NOMO-1 (cell line): ENCODE data around the gene PARL.
"Not testable (repeated sequence)": the region's sequence is repeated elsewhere in the genome, so short reads cannot be mapped to it uniquely, and the experiment has no call there.

Experiments
- DNase-seq, 2 experiments: peaks; one replicate each; lab custom pipeline; 2025; ENCODE audit not compliant: unreplicated experiment in 2 of 2; lab: John Stamatoyannopoulos, UW

Gene PARL

GRCh38 chr3:183796372-183796771 lies 88.3 kb downstream of the PARL start:
- DNase-seq: no peak

DNA sequence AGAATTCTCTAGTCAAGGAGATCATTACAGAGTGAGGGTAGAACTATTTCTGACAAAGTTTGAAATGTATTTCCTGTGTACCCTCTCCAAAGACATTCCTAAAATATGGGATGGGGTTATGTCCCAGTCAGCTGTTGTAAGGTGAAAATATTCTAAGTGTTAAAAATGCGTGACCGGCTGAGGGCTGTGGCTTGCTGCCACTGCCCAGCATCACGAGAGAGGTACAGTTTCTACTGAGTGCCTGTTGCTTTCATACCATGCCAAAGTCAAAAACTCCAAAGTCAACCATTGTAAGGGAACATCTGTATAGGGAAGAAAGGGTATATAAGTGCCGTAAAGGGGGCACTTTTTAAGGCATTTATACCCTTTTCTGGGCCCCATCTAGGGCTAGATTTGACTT lies 90.2 kb downstream of the PARL start:
- DNase-seq: no peak

GRCh38 chr3:183792976-183793375 lies 91.7 kb downstream of the PARL start:
- no peak for DNase-seq

DNA sequence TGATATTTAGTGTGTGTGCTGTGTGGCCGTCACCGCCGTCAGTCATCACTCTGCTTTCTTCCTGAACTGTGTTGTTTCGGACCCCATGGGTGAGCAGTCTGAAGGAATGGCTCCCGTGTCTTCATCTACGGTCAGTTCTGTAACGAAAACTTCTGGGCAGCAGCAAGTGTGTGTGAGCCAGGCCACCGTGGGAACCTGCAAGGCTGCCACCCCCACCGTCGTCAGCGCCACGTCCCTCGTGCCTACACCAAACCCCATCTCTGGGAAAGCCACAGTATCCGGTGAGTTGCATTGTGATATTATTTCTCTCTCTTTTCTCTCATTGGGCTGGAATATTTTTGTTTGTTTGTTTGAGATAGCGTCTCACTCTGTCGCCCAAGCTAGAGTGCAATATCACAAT lies 94.0 kb downstream of the PARL start:
- no peak for DNase-seq

- no peak for DNase-seq
Measured at GRCh38 chr3:183789826-183790225, 94.9 kb downstream of the PARL start.

GRCh38 chr3:183784503-183784902 lies 100.2 kb downstream of the PARL start:
- DNase-seq: not testable (repeated sequence)

DNA sequence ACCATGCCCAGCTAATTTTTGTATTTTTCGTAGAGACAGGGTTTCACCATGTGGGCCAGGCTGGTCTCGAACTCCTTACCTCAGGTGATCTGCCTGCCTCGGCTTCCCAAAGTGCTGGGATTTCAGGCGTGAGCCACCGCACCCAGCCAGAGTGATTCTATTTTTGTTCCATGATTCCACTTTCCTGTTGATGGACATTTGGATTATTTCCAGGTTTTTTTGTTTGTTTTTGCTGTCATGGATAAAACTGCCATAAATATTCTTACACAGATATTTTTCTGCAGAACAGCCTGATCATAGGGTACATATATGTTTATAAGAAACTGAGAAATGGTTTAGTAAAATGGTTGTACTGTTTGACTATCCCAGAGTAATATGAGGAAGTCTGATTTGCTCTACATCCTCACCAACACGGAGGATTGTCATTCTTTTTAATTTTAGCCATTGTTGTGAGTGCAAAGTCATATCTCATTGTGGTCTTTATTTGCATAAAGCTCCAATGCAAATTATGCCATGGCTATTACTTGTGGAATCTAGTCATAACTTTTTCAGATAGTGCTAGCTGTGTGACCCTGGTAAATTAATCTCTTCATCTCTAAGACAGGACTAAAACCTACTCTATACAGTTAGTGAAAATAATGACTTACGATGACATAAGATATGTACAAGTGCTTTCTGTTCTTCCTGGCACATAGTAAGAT lies 102.0 kb downstream of the PARL start:
- DNase-seq: no peak

- no peak for DNase-seq
Measured at GRCh38 chr3:183781246-183781645, 103.4 kb downstream of the PARL start.

DNA sequence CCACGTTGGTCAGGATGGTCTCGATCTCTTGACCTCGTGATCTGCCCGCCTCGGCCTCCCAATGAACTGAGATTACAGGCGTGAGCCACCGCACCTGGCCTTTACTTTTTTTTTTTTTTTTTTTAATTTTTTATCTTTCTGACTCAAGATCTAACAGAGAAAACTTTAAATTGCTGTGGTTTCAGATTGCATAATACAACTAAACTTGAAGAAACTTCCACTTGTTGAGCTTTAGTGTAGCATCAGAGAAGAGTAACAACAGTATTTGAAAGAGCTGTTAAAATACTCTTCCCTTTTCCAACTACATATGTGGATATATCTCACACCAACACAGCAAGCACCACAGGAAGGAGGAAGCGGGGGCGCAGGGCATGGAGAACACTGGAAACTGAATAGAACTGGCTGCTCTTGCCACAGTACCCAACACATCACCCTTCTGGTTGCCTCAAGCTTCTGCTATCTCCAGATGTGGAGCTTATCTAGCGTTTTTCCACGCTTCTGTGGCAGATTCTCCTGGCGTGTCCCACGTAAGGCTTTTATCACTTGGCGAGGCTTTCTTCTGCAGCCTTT lies 104.7 kb downstream of the PARL start:
- DNase-seq: peak; percentile 29 to 84
